A549 (cell line): ENCODE data around the gene ITGBL1. TPM values are rescaled to one million over a fixed set of nuclear protein-coding genes. Genes with fewer than 3 reads are reported as not detected.

ENCODE experiments used
- ATAC-seq, 2 experiments: fragments of 200-7000 bp in 1 of 2; fragments of >200 bp in 1 of 2; cut with Nextera tagmentation in 1 of 2; cut with Tn5 transposase in 1 of 2; 3 replicates each; pipeline versions ENCODE4 v1.8.0 to v1.9.1; 2018 to 2020; ENCODE audit warnings: mild to moderate bottlenecking in 1 of 2, moderate library complexity in 1 of 2
- CTCF ChIA-PET: fragments of 300-600 bp; sonication (Branson Sonifier 250); formaldehyde crosslinking; extraction: SDS; loops from one replicate; lab custom pipeline; 2021; ENCODE audit warnings: antibody characterized with exemption, inconsistent platforms; lab: Yijun Ruan, JAX
- POLR2A ChIA-PET: fragments of 350-600 bp; formaldehyde crosslinking; extraction: SDS; loops from one replicate; lab custom pipeline; 2021; ENCODE audit warnings: antibody characterized with exemption, inconsistent platforms; lab: Yijun Ruan, JAX
- DNase-seq, 2 experiments: peaks; one replicate each; pipeline versions ENCODE4 v3.0.0 to v3.0.0-alpha.2; 2011 to 2016; ENCODE audit warnings: low read depth in 1 of 2, low spot score in 1 of 2
- FAIRE-seq: peaks from 2 replicates; lab custom pipeline; 2011; peaks lifted over from hg19 to GRCh38; lab: Jason Lieb, UNC
- H3K27ac ChIP-seq, 2 experiments: fragments of >200 bp; sonication (Bioruptor Twin); formaldehyde crosslinking; 3 replicates each; pipeline ENCODE4 v1.5.1; 2016 to 2017
- H3K4me1 ChIP-seq: fragments of >200 bp; sonication (Bioruptor Twin); formaldehyde crosslinking; 3 replicates; pipeline ENCODE4 v1.6.1; 2016
- H3K4me2 ChIP-seq: fragments of >200 bp; sonication (Bioruptor Twin); formaldehyde crosslinking; 3 replicates; pipeline ENCODE4 v1.6.1; 2016
- H3K4me3 ChIP-seq: fragments of >200 bp; sonication (Bioruptor Twin); formaldehyde crosslinking; 3 replicates; pipeline ENCODE4 v1.5.1; 2016
- H3K9me3 ChIP-seq: fragments of >200 bp; sonication (Bioruptor Twin); formaldehyde crosslinking; 3 replicates; pipeline ENCODE4 v1.6.1; 2016
- BHLHE40 ChIP-seq: IDR thresholded peaks from 2 replicates; pipeline ENCODE4 v1.6.1; 2012; ENCODE audit warnings: low read depth, low read length, inconsistent platforms
- CBX2 ChIP-seq: fragments of 200-600 bp; sonication (generic); IDR thresholded peaks from 2 replicates; pipeline ENCODE4 v1.6.1; 2016; ENCODE audit warnings: low read depth, mild to moderate bottlenecking, borderline replicate concordance
- CBX8 ChIP-seq: fragments of 200-600 bp; sonication (generic); IDR thresholded peaks from 2 replicates; pipeline ENCODE4 v1.6.1; 2016
- CEBPB ChIP-seq, 2 experiments: fragments of >200 bp in 1 of 2; sonication (Bioruptor Twin) in 1 of 2; formaldehyde crosslinking in 1 of 2; IDR thresholded peaks; 2 replicates each; pipeline ENCODE4 v1.6.1; 2012 to 2016
- EHF ChIP-seq: fragments of 250-450 bp; sonication (Bioruptor Pico); IDR thresholded peaks from 2 replicates; pipeline ENCODE4 v1.5.0; 2020; ENCODE audit warnings: mild to moderate bottlenecking
- ESRRA ChIP-seq: fragments of 150-350 bp; IDR thresholded peaks from 2 replicates; pipeline ENCODE4 v1.6.1; 2014; ENCODE audit warnings: mild to moderate bottlenecking, low read length, borderline replicate concordance
- FOSB ChIP-seq: fragments of 250-450 bp; sonication (Bioruptor Pico); IDR thresholded peaks from 2 replicates; pipeline ENCODE4 v1.5.0; 2020; ENCODE audit warnings: mild to moderate bottlenecking, moderate library complexity
- FOXS1 ChIP-seq: fragments of 250-450 bp; sonication (Bioruptor Pico); IDR thresholded peaks from 2 replicates; pipeline ENCODE4 v1.5.0; 2020; ENCODE audit warnings: mild to moderate bottlenecking, moderate library complexity
- GATA3 ChIP-seq: IDR thresholded peaks from 2 replicates; pipeline ENCODE4 v1.6.1; 2012; ENCODE audit warnings: borderline replicate concordance
- HEYL ChIP-seq: fragments of 250-450 bp; sonication (Bioruptor Pico); IDR thresholded peaks from 2 replicates; pipeline ENCODE4 v1.8.0; 2021; ENCODE audit warnings: mild to moderate bottlenecking, moderate library complexity
- JUN ChIP-seq, 2 experiments: fragments of >200 bp; sonication (Bioruptor Twin); formaldehyde crosslinking; IDR thresholded peaks; 2 replicates in 1 of 2; 3 replicates in 1 of 2; pipeline ENCODE4 v1.6.1; 2016 to 2017
- JUNB ChIP-seq: fragments of >200 bp; sonication (Bioruptor Twin); formaldehyde crosslinking; IDR thresholded peaks from 2 replicates; pipeline ENCODE4 v1.6.1; 2016
- KDM1A ChIP-seq: fragments of 200-600 bp; sonication (generic); IDR thresholded peaks from 2 replicates; pipeline ENCODE4 v1.6.1; 2016; ENCODE audit warnings: low read depth, mild to moderate bottlenecking
- KDM5A ChIP-seq: fragments of 200-600 bp; sonication (generic); IDR thresholded peaks from 2 replicates; pipeline ENCODE4 v1.6.1; 2016; ENCODE audit warnings: antibody characterized with exemption, mild to moderate bottlenecking
- MAZ ChIP-seq: fragments of 150-350 bp; IDR thresholded peaks from 2 replicates; pipeline ENCODE4 v1.6.1; 2014; ENCODE audit warnings: antibody characterized with exemption, low read depth, low read length, borderline replicate concordance
- NR3C1 ChIP-seq: fragments of >200 bp; sonication (Bioruptor Twin); formaldehyde crosslinking; IDR thresholded peaks from 3 replicates; pipeline ENCODE4 v1.6.1; 2017
- PHF8 ChIP-seq: fragments of 200-600 bp; sonication (generic); IDR thresholded peaks from 2 replicates; pipeline ENCODE4 v1.6.1; 2016; ENCODE audit warnings: low read depth, mild to moderate bottlenecking, antibody characterized with exemption, moderate library complexity, borderline replicate concordance
- POLR2A ChIP-seq: IDR thresholded peaks from 2 replicates; pipeline ENCODE4 v1.6.1; 2012; ENCODE audit warnings: mild to moderate bottlenecking, low read length
- RCOR1 ChIP-seq: fragments of 150-350 bp; IDR thresholded peaks from 2 replicates; pipeline ENCODE4 v1.6.1; 2014; ENCODE audit warnings: antibody characterized with exemption, low read length, low read depth
- RFX5 ChIP-seq: fragments of 450-650 bp; IDR thresholded peaks from 2 replicates; pipeline ENCODE4 v1.7.1; 2014; ENCODE audit warnings: antibody characterized with exemption, mild to moderate bottlenecking, moderate library complexity
- RNF2 ChIP-seq: fragments of 200-600 bp; sonication (generic); IDR thresholded peaks from 2 replicates; pipeline ENCODE4 v1.6.1; 2016; ENCODE audit warnings: low read depth, mild to moderate bottlenecking, antibody characterized with exemption, moderate library complexity, borderline replicate concordance
- SMC3 ChIP-seq: fragments of >200 bp; sonication (Bioruptor Twin); formaldehyde crosslinking; IDR thresholded peaks from 3 replicates; pipeline ENCODE4 v1.6.1; 2018; ENCODE audit warnings: inconsistent platforms
- SREBF2 ChIP-seq: fragments of 450-650 bp; IDR thresholded peaks from 2 replicates; pipeline ENCODE4 v1.6.1; 2014; ENCODE audit warnings: mild to moderate bottlenecking, moderate library complexity
- TFCP2L1 ChIP-seq: fragments of 250-450 bp; sonication (Bioruptor Pico); IDR thresholded peaks from 2 replicates; pipeline ENCODE4 v1.5.0; 2021; ENCODE audit warnings: mild to moderate bottlenecking
- ZC3H11A ChIP-seq: fragments of 450-650 bp; IDR thresholded peaks from 2 replicates; pipeline ENCODE4 v1.6.1; 2014; ENCODE audit warnings: antibody characterized with exemption, mild to moderate bottlenecking
- ZNF302 ChIP-seq: fragments of 250-450 bp; sonication (Bioruptor Pico); IDR thresholded peaks from 2 replicates; pipeline ENCODE4 v1.9.0; 2021; ENCODE audit warnings: inconsistent platforms, mild to moderate bottlenecking, moderate library complexity
- WGBS: methylation state at CpG from one replicate; pipeline ENCODE4 v1.1.6; 2017; ENCODE audit errors: missing lambda C conversion rate; 5-methylcytosine and 5-hydroxymethylcytosine counted together
- polyA plus RNA-seq, 4 experiments: library from polyadenylated mRNA; depleted of rRNA in 3 of 4; stranded (reverse); fragments of >200 nt; fragmentation: RNase III in 1 of 4; extraction: RNeasy Plus Mini Kit Qiagen cat#74134 plus additional on column Dnase treatment in 1 of 4; gene quantifications; 2 replicates in 3 of 4; 3 replicates in 1 of 4; pipeline ENCODE4 v1.2.3, GENCODE V29; 2011 to 2017
- TF ChIP-seq, protein P1 (sequence below): fragments of 150-350 bp; IDR thresholded peaks from 2 replicates; pipeline ENCODE4 v1.6.1; 2014; ENCODE audit warnings: low read depth, mild to moderate bottlenecking, low read length
- TF ChIP-seq, protein P2 (sequence below): fragments of 250-450 bp; sonication (Bioruptor Pico); IDR thresholded peaks from 2 replicates; pipeline ENCODE4 v1.5.0; 2020; ENCODE audit warnings: low read depth, mild to moderate bottlenecking, moderate library complexity
- TF ChIP-seq, protein P3 (sequence below): fragments of 250-450 bp; sonication (Bioruptor Pico); IDR thresholded peaks from 2 replicates; pipeline ENCODE4 v1.5.0; 2021; ENCODE audit warnings: mild to moderate bottlenecking, moderate library complexity, borderline replicate concordance

Gene ITGBL1
- polyA plus RNA-seq, 2 of the 4 experiments (the other 2 are of a cell fraction): 0.40 to 1.3 TPM

DNA sequence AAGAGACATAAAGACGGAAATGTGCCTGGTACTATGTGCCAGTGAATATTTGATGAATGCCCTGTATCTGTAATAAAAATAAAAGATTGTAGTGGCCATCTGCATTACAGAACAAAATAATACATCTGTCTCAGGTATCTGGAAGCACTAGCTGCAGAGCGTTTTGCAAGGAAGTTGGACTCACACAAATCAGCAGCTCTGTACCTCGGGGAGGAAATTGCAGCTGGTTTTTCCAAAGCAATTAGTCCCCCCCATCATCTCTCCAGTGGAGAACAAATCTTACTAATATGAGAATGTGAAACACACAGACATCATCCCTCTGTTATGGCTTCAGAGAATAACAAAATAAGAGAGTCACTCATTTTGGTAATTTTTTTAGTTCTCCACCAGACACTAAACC is 245.3 kb downstream of the ITGBL1 start:
- no peak for TF ChIP-seq MAZ
- no peak for TF ChIP-seq CEBPB (IDR thresholded peaks at IDR 0.05)
- no peak for TF ChIP-seq ESRRA
- ChIA-PET CTCF (no interaction called here), POLR2A (no interaction called here)
- H3K4me2 ChIP-seq: no peak overlapping the region
- no peaks in the 10 kb centered on the region for H3K4me1 ChIP-seq
- no peaks in the 10 kb centered on the region for H3K9me3 ChIP-seq
- no peak overlapping the region for H3K4me3 ChIP-seq
- no peak for FAIRE-seq
- 64% methylated on average over 3 of the region's 3 CpGs for WGBS
- no peak for ATAC-seq
- DNase-seq: no peak
- H3K27ac ChIP-seq: no peak overlapping the region

DNA sequence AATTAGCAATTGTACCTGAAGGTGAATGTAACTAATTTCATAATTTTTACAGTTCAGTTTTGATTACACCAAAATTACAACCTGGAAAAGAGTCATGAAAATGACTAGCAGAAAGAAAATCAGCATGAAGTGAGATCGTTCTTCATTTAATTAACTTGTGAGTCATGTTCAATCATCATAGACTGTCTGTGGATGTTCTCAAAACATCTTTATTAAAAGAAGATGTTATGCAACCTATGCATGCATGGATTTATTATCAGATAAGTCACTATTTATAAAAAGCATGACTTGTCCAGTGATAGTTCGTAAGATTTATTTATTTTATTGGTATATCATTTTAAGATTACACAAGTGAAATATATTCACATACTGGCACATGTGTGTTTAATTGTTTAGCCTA is 245.9 kb downstream of the ITGBL1 start:
- no peak for FAIRE-seq
- Histone ChIP-seq H3K4me3 (no peak overlapping the region), H3K4me1 (no peaks in the 10 kb centered on the region), H3K27ac (no peak overlapping the region), H3K9me3 (no peaks in the 10 kb centered on the region), H3K4me2 (no peak overlapping the region)
- ATAC-seq: no peak
- CTCF ChIA-PET: no interaction called here
- WGBS: 52% methylated on average over 2 of the region's 2 CpGs
- POLR2A ChIA-PET: no interaction called here
- no peak for DNase-seq
- TF ChIP-seq KDM1A (no peak), FOXS1 (CRISPR knock-in tag) (no peak), NR3C1 (no peak), KDM5A (no peak), FOSB (CRISPR knock-in tag) (no peak), JUN (IDR thresholded peaks at IDR 0.05) (no peak), RCOR1 (no peak), GATA3 (no peak), PHF8 (no peak), CBX2 (no peak), ZC3H11A (no peak), HEYL (no peak), EHF (CRISPR knock-in tag) (no peak), POLR2A (no peak), RNF2 (no peak), RFX5 (no peak), JUNB (no peak)
- TF ChIP-seq, protein P1, sequence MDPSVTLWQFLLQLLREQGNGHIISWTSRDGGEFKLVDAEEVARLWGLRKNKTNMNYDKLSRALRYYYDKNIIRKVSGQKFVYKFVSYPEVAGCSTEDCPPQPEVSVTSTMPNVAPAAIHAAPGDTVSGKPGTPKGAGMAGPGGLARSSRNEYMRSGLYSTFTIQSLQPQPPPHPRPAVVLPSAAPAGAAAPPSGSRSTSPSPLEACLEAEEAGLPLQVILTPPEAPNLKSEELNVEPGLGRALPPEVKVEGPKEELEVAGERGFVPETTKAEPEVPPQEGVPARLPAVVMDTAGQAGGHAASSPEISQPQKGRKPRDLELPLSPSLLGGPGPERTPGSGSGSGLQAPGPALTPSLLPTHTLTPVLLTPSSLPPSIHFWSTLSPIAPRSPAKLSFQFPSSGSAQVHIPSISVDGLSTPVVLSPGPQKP: no peak
- TF ChIP-seq, protein P2, sequence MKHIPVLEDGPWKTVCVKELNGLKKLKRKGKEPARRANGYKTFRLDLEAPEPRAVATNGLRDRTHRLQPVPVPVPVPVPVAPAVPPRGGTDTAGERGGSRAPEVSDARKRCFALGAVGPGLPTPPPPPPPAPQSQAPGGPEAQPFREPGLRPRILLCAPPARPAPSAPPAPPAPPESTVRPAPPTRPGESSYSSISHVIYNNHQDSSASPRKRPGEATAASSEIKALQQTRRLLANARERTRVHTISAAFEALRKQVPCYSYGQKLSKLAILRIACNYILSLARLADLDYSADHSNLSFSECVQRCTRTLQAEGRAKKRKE (CRISPR knock-in tag): no peak
- TF ChIP-seq, protein P3, sequence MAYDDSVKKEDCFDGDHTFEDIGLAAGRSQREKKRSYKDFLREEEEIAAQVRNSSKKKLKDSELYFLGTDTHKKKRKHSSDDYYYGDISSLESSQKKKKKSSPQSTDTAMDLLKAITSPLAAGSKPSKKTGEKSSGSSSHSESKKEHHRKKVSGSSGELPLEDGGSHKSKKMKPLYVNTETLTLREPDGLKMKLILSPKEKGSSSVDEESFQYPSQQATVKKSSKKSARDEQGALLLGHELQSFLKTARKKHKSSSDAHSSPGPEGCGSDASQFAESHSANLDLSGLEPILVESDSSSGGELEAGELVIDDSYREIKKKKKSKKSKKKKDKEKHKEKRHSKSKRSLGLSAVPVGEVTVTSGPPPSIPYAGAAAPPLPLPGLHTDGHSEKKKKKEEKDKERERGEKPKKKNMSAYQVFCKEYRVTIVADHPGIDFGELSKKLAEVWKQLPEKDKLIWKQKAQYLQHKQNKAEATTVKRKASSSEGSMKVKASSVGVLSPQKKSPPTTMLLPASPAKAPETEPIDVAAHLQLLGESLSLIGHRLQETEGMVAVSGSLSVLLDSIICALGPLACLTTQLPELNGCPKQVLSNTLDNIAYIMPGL (CRISPR knock-in tag): no peak

DNA sequence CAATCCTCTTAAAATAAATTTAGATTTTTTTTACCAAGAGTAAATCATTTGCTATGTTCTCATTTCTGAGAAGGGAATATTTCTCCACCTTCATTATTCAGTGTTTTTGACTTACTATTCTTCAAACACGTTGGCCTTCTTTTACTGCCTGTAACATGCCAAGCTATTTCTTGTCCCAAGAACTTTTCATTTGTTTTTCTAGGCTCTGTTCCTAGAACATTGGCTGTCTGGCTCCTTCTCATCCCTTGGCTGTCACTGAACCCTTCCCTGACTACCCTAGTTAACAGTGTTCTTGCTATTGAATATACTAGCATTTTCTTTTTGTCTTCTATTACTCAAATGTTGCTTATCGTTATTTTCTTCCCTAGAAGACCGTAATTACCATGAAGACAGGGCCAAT is 248.1 kb downstream of the ITGBL1 start:
- H3K4me2 ChIP-seq: no peak overlapping the region
- DNase-seq (no peak), FAIRE-seq (no peak), ATAC-seq (no peak)
- no peaks in the 10 kb centered on the region for H3K4me1 ChIP-seq
- WGBS: 49% methylated on average over 3 of the region's 3 CpGs
- no peak for TF ChIP-seq SMC3
- TF ChIP-seq CBX8: no peak
- no peak for TF ChIP-seq KDM5A
- no peak for TF ChIP-seq GATA3
- no peak for TF ChIP-seq TFCP2L1 (CRISPR knock-in tag)
- TF ChIP-seq ZNF302 (CRISPR knock-in tag): no peak
- no peak for TF ChIP-seq SREBF2
- TF ChIP-seq BHLHE40: no peak
- no peak for TF ChIP-seq RCOR1
- ChIA-PET CTCF (no interaction called here), POLR2A (no interaction called here)
- H3K4me3 ChIP-seq: no peak overlapping the region
- H3K27ac ChIP-seq: no peak overlapping the region
- H3K9me3 ChIP-seq: no peaks in the 10 kb centered on the region
